ENCODE data around the gene LFNG.

LFNG gene

GRCh38 chr7:2482725-2483451, 36.7 kb upstream of the LFNG start:
- DNase-seq (ENCODE audit: low read depth in 1 of 2, low spot score in 1 of 2) = no peak

- DNase-seq (ENCODE audit: low read depth in 1 of 2, low spot score in 1 of 2) = no peak
These were observed 36.1 kb upstream of the LFNG start for GRCh38 chr7:2483494-2483893.

- no peak for DNase-seq (ENCODE audit: low read depth in 1 of 2, low spot score in 1 of 2)
These were observed 34.7 kb upstream of the LFNG start for GRCh38 chr7:2484868-2485267.

GRCh38 chr7:2487586-2488271, 31.8 kb upstream of the LFNG start:
- no peak for DNase-seq (ENCODE audit: low read depth in 1 of 2, low spot score in 1 of 2)

GRCh38 chr7:2488272-2488645, 31.3 kb upstream of the LFNG start:
- no peak for DNase-seq (ENCODE audit: low read depth in 1 of 2, low spot score in 1 of 2)

- no peak for DNase-seq (ENCODE audit: low read depth in 1 of 2, low spot score in 1 of 2)
These were observed 30.9 kb upstream of the LFNG start for GRCh38 chr7:2488681-2489080.

GRCh38 chr7:2490181-2490651, 29.4 kb upstream of the LFNG start:
- no peak for DNase-seq (ENCODE audit: low read depth in 1 of 2, low spot score in 1 of 2)

GRCh38 chr7:2492038-2492437, 27.5 kb upstream of the LFNG start:
- DNase-seq (ENCODE audit: low read depth in 1 of 2, low spot score in 1 of 2) = no peak

GRCh38 chr7:2493205-2494164, 26.1 kb upstream of the LFNG start:
- no peak for DNase-seq (ENCODE audit: low read depth in 1 of 2, low spot score in 1 of 2)

GRCh38 chr7:2494191-2495130, 25.1 kb upstream of the LFNG start:
- no peak for DNase-seq (ENCODE audit: low read depth in 1 of 2, low spot score in 1 of 2)

- DNase-seq (ENCODE audit: low read depth in 1 of 2, low spot score in 1 of 2) = no peak
These were observed 23.9 kb upstream of the LFNG start for GRCh38 chr7:2495418-2496299.

- no peak for DNase-seq (ENCODE audit: low read depth in 1 of 2, low spot score in 1 of 2)
These were observed 23.2 kb upstream of the LFNG start for GRCh38 chr7:2496375-2496774.

GRCh38 chr7:2497065-2497464, 22.5 kb upstream of the LFNG start:
- DNase-seq (ENCODE audit: low read depth in 1 of 2, low spot score in 1 of 2) = no peak

- no peak for DNase-seq (ENCODE audit: low read depth in 1 of 2, low spot score in 1 of 2)
These were observed 21.9 kb upstream of the LFNG start for GRCh38 chr7:2497500-2498336.

GRCh38 chr7:2498708-2499107, 20.9 kb upstream of the LFNG start:
- DNase-seq (ENCODE audit: low read depth in 1 of 2, low spot score in 1 of 2) = no peak

GRCh38 chr7:2499181-2499580, 20.4 kb upstream of the LFNG start:
- DNase-seq (ENCODE audit: low read depth in 1 of 2, low spot score in 1 of 2) = no peak

- DNase-seq (ENCODE audit: low read depth in 1 of 2, low spot score in 1 of 2) = no peak
These were observed 19.7 kb upstream of the LFNG start for GRCh38 chr7:2499719-2500430.

GRCh38 chr7:2500701-2501100, 18.9 kb upstream of the LFNG start:
- no peak for DNase-seq (ENCODE audit: low read depth in 1 of 2, low spot score in 1 of 2)
